Measurements from ENCODE around the gene LRRC8B. TPM values are rescaled to one million over a fixed set of nuclear protein-coding genes. Genes with fewer than 3 reads are reported as not detected.

The LRRC8B gene
- polyA plus RNA-seq, 3 donors = 4.5 to 9.1 (median 7.9) TPM

DNA sequence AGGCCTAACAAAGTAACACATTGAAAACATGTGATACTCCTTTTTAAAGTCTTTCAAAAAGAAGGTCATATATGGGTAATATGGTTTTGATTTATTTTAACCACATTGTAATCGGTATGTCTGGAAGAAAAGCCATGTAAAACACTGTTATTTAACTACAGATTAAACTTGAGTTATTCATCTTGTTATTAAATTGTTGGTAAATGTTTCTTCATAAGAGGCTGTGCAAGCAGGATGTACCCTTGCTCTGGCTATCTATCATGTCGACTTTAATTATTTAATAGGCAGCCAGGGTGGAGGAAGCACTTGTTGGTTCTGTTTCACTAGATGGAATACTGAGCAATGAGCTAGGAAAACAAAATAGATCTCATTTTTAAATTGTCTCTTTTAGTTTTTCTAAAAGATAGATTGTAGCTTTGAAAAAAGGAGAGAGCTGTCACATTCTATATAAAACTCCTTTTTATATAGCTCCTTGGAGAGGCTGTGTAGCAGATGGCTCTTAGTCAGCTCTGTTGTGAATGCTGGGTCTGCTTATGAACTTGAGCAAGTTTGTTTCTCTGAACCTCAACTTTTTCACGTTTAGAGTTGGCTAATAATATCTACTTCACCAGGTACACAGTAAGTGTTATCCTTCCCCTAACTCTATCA is 39.5 kb downstream of the LRRC8B start:
- Histone ChIP-seq H3K4me2 (replicated peaks; ENCODE audit: extremely low read depth, low read length, poor library complexity, severe bottlenecking) (no peak overlapping the region), H3K9ac (ENCODE audit: insufficient read depth, low read length, poor library complexity, severe bottlenecking) (no peak overlapping the region), H3K36me3 (replicated peaks in 1 of 2; ENCODE audit: control insufficient read depth in 1 of 2, insufficient read depth in 2 of 2, low read length in 2 of 2) (no peaks in the 10 kb centered on the region), H3K79me2 (ENCODE audit: insufficient read depth, low read length) (peaks cover 47% of the 10 kb centered on the region), H3K9me3 (replicated peaks in 1 of 2; ENCODE audit: control insufficient read depth in 1 of 2, insufficient read depth in 1 of 2, low read length in 2 of 2) (no peaks in the 10 kb centered on the region), H2AFZ (ENCODE audit: insufficient read depth, low read depth, low read length, poor library complexity, severe bottlenecking) (no peak overlapping the region), H4K20me1 (ENCODE audit: insufficient read depth, low read length) (no peaks in the 10 kb centered on the region), H3K4me1 (ENCODE audit: control insufficient read depth in 1 of 2, insufficient read depth in 2 of 2, low read length in 2 of 2) (peaks cover 8 to 22% of the 10 kb centered on the region in 2 donors), H3K27me3 (ENCODE audit: control insufficient read depth in 2 of 2, insufficient read depth in 2 of 2, low read length in 2 of 2) (no peaks in the 10 kb centered on the region), H3K27ac (ENCODE audit: low read depth in 1 of 2, low read length in 2 of 2) (no peak overlapping the region), H3K4me3 (replicated peaks in 1 of 3; ENCODE audit: low read depth in 2 of 3, low read length in 3 of 3) (no peak overlapping the region)
- Mint-ChIP-seq H3K27ac (no peak overlapping the region), H3K36me3 (peaks cover 8 to 10% of the 10 kb centered on the region in 2 donors), H3K9me3 (peaks cover 0 to 3% (median 0%) of the 10 kb centered on the region in 7 donors), H3K4me3 (no peak overlapping the region), H3K27me3 (ENCODE audit: low read depth in 3 of 3) (peaks cover 0 to 3% (median 0%) of the 10 kb centered on the region in 3 donors), H3K4me1 (peaks cover 24% of the 10 kb centered on the region)
- no peak for DNase-seq
- WGBS (ENCODE audit: insufficient coverage) = no CpG with 5 or more reads among the region's 3 CpGs
- TF ChIP-seq, protein P1, sequence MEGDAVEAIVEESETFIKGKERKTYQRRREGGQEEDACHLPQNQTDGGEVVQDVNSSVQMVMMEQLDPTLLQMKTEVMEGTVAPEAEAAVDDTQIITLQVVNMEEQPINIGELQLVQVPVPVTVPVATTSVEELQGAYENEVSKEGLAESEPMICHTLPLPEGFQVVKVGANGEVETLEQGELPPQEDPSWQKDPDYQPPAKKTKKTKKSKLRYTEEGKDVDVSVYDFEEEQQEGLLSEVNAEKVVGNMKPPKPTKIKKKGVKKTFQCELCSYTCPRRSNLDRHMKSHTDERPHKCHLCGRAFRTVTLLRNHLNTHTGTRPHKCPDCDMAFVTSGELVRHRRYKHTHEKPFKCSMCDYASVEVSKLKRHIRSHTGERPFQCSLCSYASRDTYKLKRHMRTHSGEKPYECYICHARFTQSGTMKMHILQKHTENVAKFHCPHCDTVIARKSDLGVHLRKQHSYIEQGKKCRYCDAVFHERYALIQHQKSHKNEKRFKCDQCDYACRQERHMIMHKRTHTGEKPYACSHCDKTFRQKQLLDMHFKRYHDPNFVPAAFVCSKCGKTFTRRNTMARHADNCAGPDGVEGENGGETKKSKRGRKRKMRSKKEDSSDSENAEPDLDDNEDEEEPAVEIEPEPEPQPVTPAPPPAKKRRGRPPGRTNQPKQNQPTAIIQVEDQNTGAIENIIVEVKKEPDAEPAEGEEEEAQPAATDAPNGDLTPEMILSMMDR (IDR thresholded peaks at IDR 0.05) = no peak
- intact Hi-C loops (cut with micrococcal nuclease) = no loop called here

DNA sequence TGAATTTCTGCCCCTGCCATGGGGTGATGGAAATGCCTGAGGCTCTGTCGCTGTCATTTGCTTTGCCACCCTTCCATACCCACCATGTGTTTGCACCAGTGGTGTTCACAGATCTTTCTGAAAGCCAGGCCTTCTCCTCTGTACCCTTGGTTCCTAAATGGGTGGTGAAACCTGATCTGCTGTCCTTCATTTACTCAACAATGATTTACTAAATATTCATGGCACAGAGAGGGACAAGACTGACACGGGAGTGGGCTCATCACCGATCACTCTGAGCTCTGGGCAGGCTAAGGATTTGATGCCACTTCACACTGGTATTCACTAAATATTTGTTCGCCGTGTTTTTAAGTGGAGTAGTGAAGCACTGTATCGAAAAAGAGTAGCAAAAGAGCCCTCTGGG is 40.9 kb downstream of the LRRC8B start:
- Mint-ChIP-seq H3K4me1 (peaks cover 24% of the 10 kb centered on the region), H3K9me3 (peaks cover 0 to 5% (median 0%) of the 10 kb centered on the region in 7 donors), H3K27ac (peak overlapping the region in 4 of 7 donors; percentile 6 to 82 (median 67)), H3K4me3 (no peak overlapping the region), H3K27me3 (ENCODE audit: low read depth in 3 of 3) (peaks cover 0 to 3% (median 0%) of the 10 kb centered on the region in 3 donors), H3K36me3 (peaks cover 14 to 19% of the 10 kb centered on the region in 2 donors)
- Histone ChIP-seq H3K27ac (ENCODE audit: low read depth in 1 of 2, low read length in 2 of 2) (peak overlapping the region in 1 of 2 donors; percentile 42), H3K9me3 (replicated peaks in 1 of 2; ENCODE audit: control insufficient read depth in 1 of 2, insufficient read depth in 1 of 2, low read length in 2 of 2) (no peaks in the 10 kb centered on the region), H3K4me1 (ENCODE audit: control insufficient read depth in 1 of 2, insufficient read depth in 2 of 2, low read length in 2 of 2) (peaks cover 8 to 22% of the 10 kb centered on the region in 2 donors), H2AFZ (ENCODE audit: insufficient read depth, low read depth, low read length, poor library complexity, severe bottlenecking) (no peak overlapping the region), H3K4me3 (replicated peaks in 1 of 3; ENCODE audit: low read depth in 2 of 3, low read length in 3 of 3) (no peak overlapping the region), H3K36me3 (replicated peaks in 1 of 2; ENCODE audit: control insufficient read depth in 1 of 2, insufficient read depth in 2 of 2, low read length in 2 of 2) (peaks cover 0 to 11% of the 10 kb centered on the region in 2 donors), H3K9ac (ENCODE audit: insufficient read depth, low read length, poor library complexity, severe bottlenecking) (no peak overlapping the region), H3K79me2 (ENCODE audit: insufficient read depth, low read length) (peaks cover 39% of the 10 kb centered on the region), H3K27me3 (ENCODE audit: control insufficient read depth in 2 of 2, insufficient read depth in 2 of 2, low read length in 2 of 2) (no peaks in the 10 kb centered on the region), H3K4me2 (replicated peaks; ENCODE audit: extremely low read depth, low read length, poor library complexity, severe bottlenecking) (no peak overlapping the region), H4K20me1 (ENCODE audit: insufficient read depth, low read length) (no peaks in the 10 kb centered on the region)
- intact Hi-C loops (cut with micrococcal nuclease) = no loop called here
- TF ChIP-seq, protein P1 (IDR thresholded peaks at IDR 0.05) = no peak
- no peak for DNase-seq
- WGBS (ENCODE audit: insufficient coverage) = 100% methylated on average over 1 of the region's 6 CpGs
